ENCODE results near the gene SERINC3.

SERINC3 gene

GRCh38 chr20:44532259-44532980 is 10.6 kb upstream of the SERINC3 start:
- DNase-seq (ENCODE audit: low spot score), result no peak

DNA sequence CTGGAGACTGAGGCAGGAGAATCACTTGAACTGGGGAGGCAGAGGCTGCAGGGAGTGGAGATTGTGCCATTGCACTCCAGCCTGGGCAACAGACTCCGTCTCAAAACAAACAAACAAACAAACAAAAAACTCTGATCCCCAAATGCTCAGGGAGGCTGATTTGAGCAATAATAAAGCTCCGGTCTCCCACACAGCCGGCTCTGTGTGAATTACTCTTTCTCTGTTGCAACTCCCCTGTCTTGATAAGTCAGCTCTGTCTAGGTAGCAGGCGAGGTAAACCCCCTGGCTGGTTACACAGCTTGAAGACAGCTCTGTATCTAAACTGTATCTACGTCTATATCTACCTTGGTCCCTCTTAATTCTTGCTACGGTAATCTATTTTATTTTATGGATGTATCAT is 6.4 kb upstream of the SERINC3 start:
- no peak for DNase-seq (ENCODE audit: low spot score)

- no peak for DNase-seq (ENCODE audit: low spot score)
These were observed 5.9 kb upstream of the SERINC3 start for GRCh38 chr20:44527716-44528199.

GRCh38 chr20:44526129-44526528 is 4.3 kb upstream of the SERINC3 start:
- DNase-seq (ENCODE audit: low spot score), result no peak

DNA sequence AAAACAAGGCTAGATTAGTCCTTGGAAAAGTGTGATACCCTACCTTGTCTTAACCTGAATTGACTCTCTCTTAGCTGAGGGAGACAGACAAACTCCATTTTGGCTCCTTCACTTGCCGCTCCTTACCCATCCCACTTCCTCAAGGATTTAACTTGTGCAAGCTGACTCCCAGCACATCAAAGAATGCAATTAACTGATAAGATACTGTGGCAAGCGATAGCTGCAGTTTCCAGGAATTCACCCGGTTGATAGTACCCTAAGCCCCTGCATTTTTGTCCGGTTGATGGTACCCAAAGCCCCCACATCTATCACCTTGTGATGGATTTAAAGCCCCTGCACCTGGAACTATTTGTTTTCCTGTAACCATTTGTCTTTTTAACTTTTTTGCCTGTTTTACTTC is 1.9 kb upstream of the SERINC3 start:
- DNase-seq (ENCODE audit: low spot score), result no peak

GRCh38 chr20:44522841-44523240 is 971 bp upstream of the SERINC3 start:
- DNase-seq (ENCODE audit: low spot score), result no peak

DNA sequence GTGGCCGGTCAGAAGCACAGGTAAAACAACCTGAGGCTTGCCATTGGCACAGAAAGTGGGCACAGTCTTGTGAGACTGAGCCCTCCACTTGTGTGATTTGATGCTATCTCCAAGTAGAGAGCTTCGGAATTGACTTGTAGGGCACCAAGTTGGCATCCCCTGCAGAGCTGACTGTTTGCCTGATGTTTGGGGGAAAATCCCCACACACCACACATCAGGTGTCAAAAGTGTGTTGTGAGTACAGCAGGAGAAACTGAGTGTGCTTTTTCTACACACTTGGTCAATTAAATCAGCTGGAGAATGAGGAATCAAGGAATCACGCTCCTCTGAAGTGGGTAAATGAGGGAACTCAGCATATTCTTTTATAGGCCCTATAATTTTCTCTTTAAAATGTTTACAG is 989 bp downstream of the SERINC3 start:
- peak; percentile 9 for DNase-seq (ENCODE audit: low spot score)

GRCh38 chr20:44518248-44518647 is 3.6 kb downstream of the SERINC3 start:
- DNase-seq (ENCODE audit: low spot score), result no peak

GRCh38 chr20:44517454-44517853 is 4.4 kb downstream of the SERINC3 start:
- no peak for DNase-seq (ENCODE audit: low spot score)

DNA sequence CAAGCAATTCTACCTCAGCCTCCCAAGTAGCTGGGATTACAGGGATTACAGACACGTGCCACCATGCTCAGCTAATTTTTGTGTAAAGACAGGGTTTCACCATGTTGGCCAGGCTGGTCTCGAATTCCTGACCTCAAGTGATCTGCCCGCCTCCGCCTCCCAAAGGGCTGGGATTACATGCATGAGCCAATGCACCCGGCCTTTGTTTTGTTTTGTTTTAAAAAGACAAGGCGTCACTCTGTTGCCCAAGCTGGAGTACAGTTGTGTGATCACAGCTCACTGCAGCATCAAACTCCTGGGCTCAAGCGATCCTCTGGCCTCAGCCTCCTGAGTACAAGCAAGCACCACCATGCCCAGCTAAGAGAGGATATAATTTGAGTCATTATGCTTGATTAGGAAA is 5.4 kb downstream of the SERINC3 start:
- DNase-seq (ENCODE audit: low spot score), result peak; percentile 18

- DNase-seq (ENCODE audit: low spot score), result no peak
These were observed 8.0 kb downstream of the SERINC3 start for GRCh38 chr20:44513871-44514270.

DNA sequence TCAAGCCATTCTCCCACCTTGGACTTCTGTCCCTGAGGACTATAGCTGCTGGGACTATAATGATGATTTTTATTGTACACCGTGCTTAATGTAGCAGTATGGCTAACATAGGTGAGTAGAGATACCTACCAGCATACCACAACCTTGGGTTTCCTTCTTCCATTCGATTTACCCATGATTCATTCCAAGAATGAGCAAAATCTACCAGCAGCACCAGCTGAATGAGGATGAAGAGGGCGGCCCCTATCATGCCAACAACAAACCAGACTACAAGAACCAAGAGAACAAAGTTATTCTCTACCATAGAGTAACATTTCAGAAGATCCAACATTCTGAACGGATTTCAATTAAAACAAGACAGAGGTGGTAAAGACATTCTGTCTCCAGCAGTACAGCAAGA is 12.1 kb downstream of the SERINC3 start:
- no peak for DNase-seq (ENCODE audit: low spot score)

GRCh38 chr20:44504402-44505307 is 17.2 kb downstream of the SERINC3 start:
- DNase-seq (ENCODE audit: low spot score), result no peak

DNA sequence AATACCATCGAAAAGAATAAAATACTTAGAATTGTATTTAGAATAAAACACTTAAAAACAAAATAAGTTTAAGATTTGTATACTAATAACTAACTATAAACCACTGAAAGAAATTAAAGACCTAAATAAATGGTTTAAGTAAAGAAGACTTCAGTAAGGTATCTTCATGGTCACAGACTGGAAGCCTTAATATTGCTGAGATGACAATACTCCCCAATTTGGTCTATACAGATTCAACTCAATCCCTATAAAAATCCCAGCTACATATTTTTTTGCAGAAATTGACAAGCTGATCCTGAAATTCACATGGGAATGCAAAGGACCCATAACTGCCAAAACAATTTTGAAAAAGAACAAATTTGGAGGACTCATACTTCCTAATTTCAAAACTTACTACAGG is 18.9 kb downstream of the SERINC3 start:
- no peak for DNase-seq (ENCODE audit: low spot score)

DNA sequence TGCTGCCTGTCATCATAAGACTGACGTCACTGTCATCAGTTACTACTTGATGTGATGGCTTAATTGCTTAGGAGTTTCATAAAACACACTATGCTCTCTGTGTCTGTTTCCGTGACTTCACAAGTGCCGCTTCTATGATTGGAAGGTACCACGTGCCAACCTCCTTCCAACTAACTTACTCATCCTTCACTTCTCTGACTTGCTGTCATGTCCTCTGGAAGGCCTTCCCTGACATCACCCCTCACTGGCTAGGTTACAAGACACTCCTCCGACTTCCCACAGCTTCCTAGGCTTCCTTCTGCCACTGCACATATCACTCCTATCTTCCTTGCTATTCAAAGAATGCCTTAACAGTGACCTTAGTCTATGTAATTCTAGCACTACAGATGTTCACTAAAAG is 20.4 kb downstream of the SERINC3 start:
- no peak for DNase-seq (ENCODE audit: low spot score)

- no peak for DNase-seq (ENCODE audit: low spot score)
These were observed 21.6 kb downstream of the SERINC3 start for GRCh38 chr20:44500221-44500620.

GRCh38 chr20:44497761-44498160 is 24.1 kb downstream of the SERINC3 start:
- DNase-seq (ENCODE audit: low spot score), result no peak

DNA sequence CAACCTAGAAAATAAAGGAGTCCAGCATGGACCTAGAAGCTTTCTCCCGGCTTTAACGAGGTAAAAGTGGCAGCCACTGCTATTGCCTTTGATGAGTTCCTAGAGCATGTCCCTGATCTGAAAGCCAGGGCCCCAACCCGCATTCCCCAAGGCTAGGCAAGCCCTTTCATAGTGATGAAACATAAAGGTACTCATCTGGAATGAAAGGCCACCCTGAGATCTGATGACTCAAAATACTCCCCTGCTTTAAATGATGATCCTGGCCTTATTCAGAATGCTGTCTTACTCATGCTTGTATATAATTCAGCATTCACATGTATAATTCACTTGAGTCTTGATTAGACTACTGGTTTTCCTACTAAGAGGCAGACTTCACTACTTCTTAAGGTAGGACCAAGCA is 24.9 kb downstream of the SERINC3 start:
- DNase-seq (ENCODE audit: low spot score), result no peak

DNA sequence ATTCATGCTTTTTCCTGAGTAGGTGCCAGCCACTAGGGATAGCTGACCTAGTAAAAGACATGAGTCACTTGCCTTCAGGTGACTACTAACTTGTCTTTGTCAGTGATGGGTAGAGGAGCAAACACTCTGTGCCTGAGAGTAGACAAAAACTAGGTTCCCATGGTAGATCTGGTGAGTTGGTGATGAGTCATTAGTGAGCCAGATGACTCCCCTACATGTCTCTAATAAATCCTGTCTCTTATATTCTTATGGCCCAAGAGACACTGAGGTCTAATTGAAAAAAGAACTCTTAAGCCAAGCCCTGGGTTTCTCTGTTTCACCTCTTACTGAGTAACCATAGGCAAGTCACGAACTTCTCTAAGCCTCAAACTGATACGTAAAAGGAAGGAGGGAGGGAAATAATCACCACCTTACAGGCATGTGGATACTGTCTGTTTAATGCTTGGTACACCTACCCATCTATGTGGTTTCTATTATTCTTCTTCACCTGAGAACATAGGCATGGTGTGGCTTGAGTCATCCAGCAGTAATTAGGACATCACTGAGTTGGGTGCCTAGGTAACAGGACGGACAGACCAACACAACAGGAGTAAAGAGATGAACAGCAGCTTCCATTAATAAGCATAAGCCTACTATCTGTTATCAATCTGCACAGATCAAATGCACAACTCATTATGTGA is 25.9 kb downstream of the SERINC3 start:
- no peak for DNase-seq (ENCODE audit: low spot score)

- no peak for DNase-seq (ENCODE audit: low spot score)
These were observed 26.6 kb downstream of the SERINC3 start for GRCh38 chr20:44495257-44495656.

GRCh38 chr20:44494681-44495080 is 27.2 kb downstream of the SERINC3 start:
- DNase-seq (ENCODE audit: low spot score), result no peak

- DNase-seq (ENCODE audit: low spot score), result no peak
These were observed 27.6 kb downstream of the SERINC3 start for GRCh38 chr20:44494266-44494665.

All from pons (tissue), 1 donor.